Natural killer cell (primary cell): ENCODE data around the gene HIP1R. TPM values are rescaled to one million over a fixed set of nuclear protein-coding genes. Genes with fewer than 3 reads are reported as not detected.

Experiments
- ATAC-seq, 3 donors: fragments of 150-1000 bp in 2 of 3; fragments of 200-7000 bp in 1 of 3; cut with Tn5 transposase; 1 replicate in 1 of 3; 2 replicates in 2 of 3; pipeline ENCODE4 v1.10.0; 2021; ENCODE audit warnings: mild to moderate bottlenecking in 2 of 3, moderate library complexity in 2 of 3
- DNase-seq, 2 donors: peaks; one replicate each; pipeline versions ENCODE4 v3.0.0 to v3.0.0-alpha.2; 2013 to 2021; ENCODE audit warnings: mixed read lengths in 1 of 2
- H3K27ac ChIP-seq: one replicate; pipeline ENCODE4 v1.5.1; 2013; ENCODE audit warnings: mild to moderate bottlenecking, low read length
- H3K27me3 ChIP-seq: one replicate; pipeline ENCODE4 v1.6.1; 2013; ENCODE audit warnings: low read length; ENCODE audit not compliant: control insufficient read depth, insufficient read depth
- H3K36me3 ChIP-seq: one replicate; pipeline ENCODE4 v1.6.1; 2013; ENCODE audit warnings: low read length; ENCODE audit not compliant: control insufficient read depth, insufficient read depth
- H3K4me1 ChIP-seq: one replicate; pipeline ENCODE4 v1.6.1; 2013; ENCODE audit warnings: low read length; ENCODE audit not compliant: control insufficient read depth, insufficient read depth
- H3K4me3 ChIP-seq: one replicate; pipeline ENCODE4 v1.5.1; 2013; ENCODE audit warnings: low read length
- H3K9me3 ChIP-seq: one replicate; pipeline ENCODE4 v1.6.1; 2013; ENCODE audit warnings: low read length; ENCODE audit not compliant: control insufficient read depth, insufficient read depth
- H3K27ac Mint-ChIP-seq, 2 donors: one replicate each; pipeline ENCODE4 v1.8.0; 2022; ENCODE audit warnings: mild to moderate bottlenecking in 2 of 2, mixed read lengths in 2 of 2, moderate library complexity in 1 of 2
- H3K27me3 Mint-ChIP-seq, 2 donors: one replicate each; pipeline ENCODE4 v1.8.0; 2022; ENCODE audit warnings: low read depth in 2 of 2, mixed read lengths in 2 of 2
- H3K36me3 Mint-ChIP-seq: one replicate; pipeline ENCODE4 v1.8.0; 2022; ENCODE audit warnings: mixed read lengths
- H3K4me1 Mint-ChIP-seq, 2 donors: one replicate each; pipeline ENCODE4 v1.8.0; 2022; ENCODE audit warnings: mixed read lengths in 2 of 2
- H3K4me3 Mint-ChIP-seq: one replicate; pipeline ENCODE4 v1.8.0; 2022; ENCODE audit warnings: mild to moderate bottlenecking, moderate library complexity, mixed read lengths
- H3K9me3 Mint-ChIP-seq, 2 donors: one replicate each; pipeline ENCODE4 v1.8.0; 2022; ENCODE audit warnings: mixed read lengths in 2 of 2
- CTCF ChIP-seq: fragments of 200-600 bp; IDR thresholded peaks from one replicate; pipeline ENCODE4 v1.8.0; 2022; ENCODE audit warnings: antibody characterized with exemption
- WGBS: methylation state at CpG from one replicate; pipeline ENCODE4 v1.1.7; 2013; ENCODE audit warnings: missing lambda C conversion rate; ENCODE audit not compliant: insufficient coverage; 5-methylcytosine and 5-hydroxymethylcytosine counted together
- intact Hi-C: fragments of 100-400 bp; cut with micrococcal nuclease; formaldehyde crosslinking; loops from one replicate; pipeline ENCODE4 v1.14.2; 2022
- total RNA-seq, 4 donors: library from RNA; stranded (reverse); fragments of 120-200 nt in 1 of 4; gene quantifications; one replicate each; pipeline versions ENCODE4 v1.2.3 to v1.2.4, GENCODE V29; 2013 to 2022

The HIP1R gene
- total RNA-seq, 3 donors from 2014 or later (not counting 1 experiment from before 2014, with no cell fraction given) = 78.6 to 93.1 (median 85.5) TPM

- Histone ChIP-seq H3K9me3 (no peaks in the 10 kb centered on the region), H3K4me1 (peaks cover 66% of the 10 kb centered on the region), H3K27ac (peak overlapping the region; percentile 75), H3K36me3 (peaks cover 55% of the 10 kb centered on the region), H3K27me3 (no peaks in the 10 kb centered on the region), H3K4me3 (no peak overlapping the region)
- H3K27ac Mint-ChIP-seq = peak overlapping the region; percentile 74 to 89
- no peak for DNase-seq
- WGBS = 88% methylated on average over 10 of the region's 11 CpGs
- intact Hi-C loops = no loop called here
- no peaks in the 10 kb centered on the region for H3K36me3 Mint-ChIP-seq
- ATAC-seq = no peak
- peak overlapping the region; percentile 87 for H3K4me3 Mint-ChIP-seq
- no peaks in the 10 kb centered on the region for H3K27me3 Mint-ChIP-seq
- peaks cover 64 to 69% of the 10 kb centered on the region in 2 donors for H3K4me1 Mint-ChIP-seq
- H3K9me3 Mint-ChIP-seq = no peaks in the 10 kb centered on the region
- no peak for TF ChIP-seq CTCF
Observed at GRCh38 chr12:122870163-122870842, 35.0 kb downstream of the HIP1R start.

DNA sequence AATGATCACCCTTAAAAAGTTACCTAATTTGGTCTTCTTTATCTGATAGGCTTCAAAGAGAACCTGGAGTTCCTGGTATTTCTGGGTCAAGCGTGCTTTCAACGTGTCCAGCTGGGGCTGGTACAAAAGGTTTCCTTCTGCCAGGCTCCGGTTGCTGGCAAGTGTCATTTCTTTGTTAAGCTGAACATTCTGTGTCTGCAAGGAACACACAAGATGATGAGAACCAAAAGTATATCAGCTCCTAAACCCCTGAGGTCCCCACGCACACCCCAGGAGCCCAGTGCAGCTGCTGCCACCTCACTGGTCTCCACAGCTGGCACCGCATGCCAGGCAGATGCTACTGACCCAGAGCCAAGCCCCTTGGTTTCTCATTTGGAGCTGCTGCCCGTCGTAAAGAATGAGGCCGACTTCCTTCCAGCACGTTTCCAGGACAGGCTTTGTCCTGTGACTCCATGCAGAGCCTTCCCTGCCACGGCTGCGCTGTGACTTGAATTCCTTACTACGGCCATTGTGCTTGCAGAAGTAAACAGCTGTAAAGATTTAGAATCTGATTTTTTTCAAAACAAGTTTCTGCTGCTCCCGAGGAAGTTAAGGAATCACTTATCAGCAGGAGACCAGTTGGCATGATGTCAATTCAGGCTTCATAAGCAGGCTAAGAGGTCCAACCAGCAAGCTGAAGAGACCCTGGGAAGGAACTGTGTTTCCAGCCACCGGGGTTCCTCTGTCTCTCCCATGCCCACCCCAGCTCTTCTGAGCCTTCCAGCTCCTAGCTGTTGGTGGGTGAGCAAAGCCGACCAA is 35.8 kb downstream of the HIP1R start:
- H3K27ac Mint-ChIP-seq = peak overlapping the region; percentile 74 to 89
- peaks cover 47% of the 10 kb centered on the region for H3K36me3 ChIP-seq
- H3K4me1 ChIP-seq = peaks cover 72% of the 10 kb centered on the region
- H3K9me3 Mint-ChIP-seq = no peaks in the 10 kb centered on the region
- 36% methylated on average over 15 of the region's 15 CpGs for WGBS
- no peak for TF ChIP-seq CTCF
- H3K4me3 ChIP-seq = peak overlapping the region; percentile 36
- intact Hi-C loops = no loop called here
- peak overlapping the region; percentile 87 for H3K4me3 Mint-ChIP-seq
- H3K27me3 Mint-ChIP-seq = no peaks in the 10 kb centered on the region
- H3K27ac ChIP-seq = peak overlapping the region; percentile 75
- no peaks in the 10 kb centered on the region for H3K36me3 Mint-ChIP-seq
- no peaks in the 10 kb centered on the region for H3K27me3 ChIP-seq
- ATAC-seq (no peak), DNase-seq (no peak)
- H3K9me3 ChIP-seq = no peaks in the 10 kb centered on the region
- peaks cover 72 to 77% of the 10 kb centered on the region in 2 donors for H3K4me1 Mint-ChIP-seq

GRCh38 chr12:122871851-122872780 is 36.9 kb downstream of the HIP1R start:
- WGBS = 15% methylated on average over 23 of the region's 23 CpGs
- DNase-seq = peak in 1 of 2 donors; percentile 54
- intact Hi-C loops = loop anchor here (2.0 kb wide), 1 partner anchor 15 kb away; no protein-coding TSS in a partner anchor
- TF ChIP-seq CTCF = no peak
- peaks cover 82% of the 10 kb centered on the region in 2 donors for H3K4me1 Mint-ChIP-seq
- H3K27ac Mint-ChIP-seq = peak overlapping the region; percentile 74 to 89
- peak overlapping the region; percentile 75 for H3K27ac ChIP-seq
- no peaks in the 10 kb centered on the region for H3K36me3 Mint-ChIP-seq
- H3K27me3 ChIP-seq = no peaks in the 10 kb centered on the region
- ATAC-seq = peak; percentile 55 to 68 (median 56)
- no peaks in the 10 kb centered on the region for H3K27me3 Mint-ChIP-seq
- peak overlapping the region; percentile 87 for H3K4me3 Mint-ChIP-seq
- H3K4me1 ChIP-seq = peaks cover 80% of the 10 kb centered on the region
- H3K9me3 Mint-ChIP-seq = no peaks in the 10 kb centered on the region
- peak overlapping the region; percentile 36 for H3K4me3 ChIP-seq
- no peaks in the 10 kb centered on the region for H3K9me3 ChIP-seq
- H3K36me3 ChIP-seq = peaks cover 37% of the 10 kb centered on the region
